HUES64 (cell line): Measurements from ENCODE around the gene AP5S1.

ENCODE experiments used
- H3K27ac ChIP-seq: 2 replicates; pipeline ENCODE4 v1.7.0; 2013; ENCODE audit warnings: low read depth, low read length, inconsistent platforms
- H3K27me3 ChIP-seq: 2 replicates; pipeline ENCODE4 v1.6.1; 2013; ENCODE audit warnings: mild to moderate bottlenecking, low read length; ENCODE audit not compliant: insufficient read depth
- H3K36me3 ChIP-seq: 2 replicates; pipeline ENCODE4 v1.6.1; 2013; ENCODE audit warnings: mild to moderate bottlenecking, low read length; ENCODE audit not compliant: insufficient read depth
- H3K4me1 ChIP-seq: 2 replicates; pipeline ENCODE4 v1.6.1; 2013; ENCODE audit warnings: mild to moderate bottlenecking, low read length, moderate library complexity; ENCODE audit not compliant: insufficient read depth
- H3K4me3 ChIP-seq: 2 replicates; pipeline ENCODE4 v1.5.1; 2013; ENCODE audit warnings: mild to moderate bottlenecking, low read length, moderate library complexity
- H3K9ac ChIP-seq: 2 replicates; pipeline ENCODE4 v1.6.1; 2013; ENCODE audit warnings: mild to moderate bottlenecking, low read depth, low read length
- H3K9me3 ChIP-seq: 2 replicates; pipeline ENCODE4 v1.6.1; 2013; ENCODE audit warnings: low read depth, low read length; ENCODE audit not compliant: insufficient read depth
- WGBS: fragments of 150-250, 120-280 bp; methylation state at CpG from one replicate; pipeline ENCODE4 v1.1.7; 2013; ENCODE audit warnings: missing lambda C conversion rate; 5-methylcytosine and 5-hydroxymethylcytosine counted together

AP5S1 gene

GRCh38 chr20:3801299-3801698, 19.0 kb upstream of the AP5S1 start:
- peaks cover 10% of the 10 kb centered on the region; the same call in 1 of the 2 replicates for H3K27me3 ChIP-seq
- H3K9ac ChIP-seq, result no peak overlapping the region
- WGBS, result 91% methylated on average over 4 of the region's 4 CpGs
- peaks cover 44% of the 10 kb centered on the region for H3K36me3 ChIP-seq
- H3K4me3 ChIP-seq, result no peak overlapping the region
- no peak overlapping the region for H3K27ac ChIP-seq
- peaks cover 46% of the 10 kb centered on the region for H3K4me1 ChIP-seq
- no peaks in the 10 kb centered on the region for H3K9me3 ChIP-seq

GRCh38 chr20:3801846-3802245, 18.5 kb upstream of the AP5S1 start:
- no peak overlapping the region for H3K4me3 ChIP-seq
- peaks cover 44% of the 10 kb centered on the region for H3K36me3 ChIP-seq
- 97% methylated on average over 13 of the region's 13 CpGs for WGBS
- no peaks in the 10 kb centered on the region for H3K9me3 ChIP-seq
- H3K9ac ChIP-seq, result no peak overlapping the region
- H3K4me1 ChIP-seq, result peaks cover 45% of the 10 kb centered on the region
- H3K27me3 ChIP-seq, result peaks cover 6% of the 10 kb centered on the region; the same call in 1 of the 2 replicates
- H3K27ac ChIP-seq, result no peak overlapping the region

- Histone ChIP-seq H3K4me3 (no peak overlapping the region), H3K27me3 (no peaks in the 10 kb centered on the region), H3K9me3 (no peaks in the 10 kb centered on the region), H3K27ac (no peak overlapping the region), H3K4me1 (peaks cover 47% of the 10 kb centered on the region), H3K9ac (no peak overlapping the region), H3K36me3 (peaks cover 44% of the 10 kb centered on the region)
- WGBS, result 93% methylated on average over 11 of the region's 11 CpGs
Observed at GRCh38 chr20:3802524-3803239, 17.7 kb upstream of the AP5S1 start.

GRCh38 chr20:3803289-3803688, 17.1 kb upstream of the AP5S1 start:
- Histone ChIP-seq H3K36me3 (peaks cover 44% of the 10 kb centered on the region), H3K9me3 (no peaks in the 10 kb centered on the region), H3K9ac (no peak overlapping the region), H3K4me1 (peaks cover 46% of the 10 kb centered on the region), H3K27ac (no peak overlapping the region), H3K4me3 (no peak overlapping the region), H3K27me3 (no peaks in the 10 kb centered on the region)
- 91% methylated on average over 14 of the region's 14 CpGs for WGBS

- Histone ChIP-seq H3K36me3 (peaks cover 41% of the 10 kb centered on the region), H3K9me3 (no peaks in the 10 kb centered on the region), H3K27me3 (no peaks in the 10 kb centered on the region), H3K27ac (no peak overlapping the region), H3K9ac (no peak overlapping the region), H3K4me1 (peaks cover 40% of the 10 kb centered on the region), H3K4me3 (no peak overlapping the region)
- WGBS, result 82% methylated on average over 6 of the region's 6 CpGs
Observed at GRCh38 chr20:3803854-3804253, 16.5 kb upstream of the AP5S1 start.

- Histone ChIP-seq H3K9ac (no peak overlapping the region), H3K27ac (no peak overlapping the region)
- WGBS, result 87% methylated on average over 9 of the region's 11 CpGs
Observed at GRCh38 chr20:3804254-3804751, 16.0 kb upstream of the AP5S1 start.

GRCh38 chr20:3804781-3805180, 15.6 kb upstream of the AP5S1 start:
- WGBS, result 94% methylated on average over 11 of the region's 11 CpGs
- Histone ChIP-seq H3K9me3 (no peaks in the 10 kb centered on the region), H3K27me3 (no peaks in the 10 kb centered on the region), H3K27ac (no peak overlapping the region), H3K4me1 (peaks cover 33% of the 10 kb centered on the region), H3K4me3 (no peak overlapping the region), H3K36me3 (peaks cover 41% of the 10 kb centered on the region), H3K9ac (no peak overlapping the region)

More at GRCh38 chr20:3804254-3804751, 16.0 kb upstream of the AP5S1 start:
- Histone ChIP-seq H3K4me3 (no peak overlapping the region), H3K9me3 (no peaks in the 10 kb centered on the region), H3K27me3 (no peaks in the 10 kb centered on the region), H3K4me1 (peaks cover 36% of the 10 kb centered on the region), H3K36me3 (peaks cover 41% of the 10 kb centered on the region)

- H3K27ac ChIP-seq, result no peak overlapping the region
Observed at GRCh38 chr20:3808544-3808943, 11.8 kb upstream of the AP5S1 start.

GRCh38 chr20:3811467-3812258, 8.7 kb upstream of the AP5S1 start:
- Histone ChIP-seq H3K4me3 (no peak overlapping the region), H3K36me3 (no peaks in the 10 kb centered on the region), H3K9ac (no peak overlapping the region), H3K27ac (no peak overlapping the region), H3K27me3 (no peaks in the 10 kb centered on the region), H3K9me3 (no peaks in the 10 kb centered on the region), H3K4me1 (peaks cover 13% of the 10 kb centered on the region)
- WGBS, result 77% methylated on average over 19 of the region's 20 CpGs

More at GRCh38 chr20:3808544-3808943, 11.8 kb upstream of the AP5S1 start:
- Histone ChIP-seq H3K9me3 (no peaks in the 10 kb centered on the region), H3K9ac (no peak overlapping the region), H3K4me1 (peaks cover 22% of the 10 kb centered on the region), H3K4me3 (no peak overlapping the region), H3K36me3 (peaks cover 16% of the 10 kb centered on the region), H3K27me3 (no peaks in the 10 kb centered on the region)
- WGBS, result 94% methylated on average over 3 of the region's 3 CpGs

- no peaks in the 10 kb centered on the region for H3K9me3 ChIP-seq
- 97% methylated on average over 9 of the region's 9 CpGs for WGBS
- H3K27ac ChIP-seq, result no peak overlapping the region
- peaks cover 7% of the 10 kb centered on the region for H3K4me1 ChIP-seq
- no peak overlapping the region for H3K9ac ChIP-seq
- no peaks in the 10 kb centered on the region for H3K36me3 ChIP-seq
- H3K4me3 ChIP-seq, result no peak overlapping the region
- H3K27me3 ChIP-seq, result no peaks in the 10 kb centered on the region
Observed at GRCh38 chr20:3812259-3812681, 8.1 kb upstream of the AP5S1 start.
